ENCODE measurements around the gene LSAMP. TPM values are rescaled to one million over a fixed set of nuclear protein-coding genes. Genes with fewer than 3 reads are reported as not detected.

The LSAMP gene
- total RNA-seq, 1 donor from 2014 or later = 64.9 TPM

- TF ChIP-seq, protein P1, sequence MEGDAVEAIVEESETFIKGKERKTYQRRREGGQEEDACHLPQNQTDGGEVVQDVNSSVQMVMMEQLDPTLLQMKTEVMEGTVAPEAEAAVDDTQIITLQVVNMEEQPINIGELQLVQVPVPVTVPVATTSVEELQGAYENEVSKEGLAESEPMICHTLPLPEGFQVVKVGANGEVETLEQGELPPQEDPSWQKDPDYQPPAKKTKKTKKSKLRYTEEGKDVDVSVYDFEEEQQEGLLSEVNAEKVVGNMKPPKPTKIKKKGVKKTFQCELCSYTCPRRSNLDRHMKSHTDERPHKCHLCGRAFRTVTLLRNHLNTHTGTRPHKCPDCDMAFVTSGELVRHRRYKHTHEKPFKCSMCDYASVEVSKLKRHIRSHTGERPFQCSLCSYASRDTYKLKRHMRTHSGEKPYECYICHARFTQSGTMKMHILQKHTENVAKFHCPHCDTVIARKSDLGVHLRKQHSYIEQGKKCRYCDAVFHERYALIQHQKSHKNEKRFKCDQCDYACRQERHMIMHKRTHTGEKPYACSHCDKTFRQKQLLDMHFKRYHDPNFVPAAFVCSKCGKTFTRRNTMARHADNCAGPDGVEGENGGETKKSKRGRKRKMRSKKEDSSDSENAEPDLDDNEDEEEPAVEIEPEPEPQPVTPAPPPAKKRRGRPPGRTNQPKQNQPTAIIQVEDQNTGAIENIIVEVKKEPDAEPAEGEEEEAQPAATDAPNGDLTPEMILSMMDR (conservative IDR thresholded peaks at IDR 0.05) = no peak
- no peak overlapping the region for H3K27ac Mint-ChIP-seq
- DNase-seq (ENCODE audit: extremely low spot score, unreplicated experiment) = no peak
- no peak overlapping the region for H3K4me3 Mint-ChIP-seq
- H3K9me3 Mint-ChIP-seq = peaks cover 8% of the 10 kb centered on the region
- no peaks in the 10 kb centered on the region for H3K36me3 Mint-ChIP-seq
- H3K27me3 Mint-ChIP-seq = no peaks in the 10 kb centered on the region
- peaks cover 18% of the 10 kb centered on the region for H3K4me1 Mint-ChIP-seq (ENCODE audit: unreplicated experiment)
Observed at GRCh38 chr3:115915061-115915460, 530.2 kb downstream of the LSAMP start.

- peaks cover 8% of the 10 kb centered on the region for H3K9me3 Mint-ChIP-seq
- H3K36me3 Mint-ChIP-seq = no peaks in the 10 kb centered on the region
- DNase-seq (ENCODE audit: extremely low spot score, unreplicated experiment) = no peak
- H3K27ac Mint-ChIP-seq = no peak overlapping the region
- no peak overlapping the region for H3K4me3 Mint-ChIP-seq
- TF ChIP-seq, protein P1 (conservative IDR thresholded peaks at IDR 0.05) = peak; percentile 74
- no peaks in the 10 kb centered on the region for H3K27me3 Mint-ChIP-seq
- H3K4me1 Mint-ChIP-seq (ENCODE audit: unreplicated experiment) = peaks cover 18% of the 10 kb centered on the region
Observed at GRCh38 chr3:115913069-115913686, 532.1 kb downstream of the LSAMP start.

DNA sequence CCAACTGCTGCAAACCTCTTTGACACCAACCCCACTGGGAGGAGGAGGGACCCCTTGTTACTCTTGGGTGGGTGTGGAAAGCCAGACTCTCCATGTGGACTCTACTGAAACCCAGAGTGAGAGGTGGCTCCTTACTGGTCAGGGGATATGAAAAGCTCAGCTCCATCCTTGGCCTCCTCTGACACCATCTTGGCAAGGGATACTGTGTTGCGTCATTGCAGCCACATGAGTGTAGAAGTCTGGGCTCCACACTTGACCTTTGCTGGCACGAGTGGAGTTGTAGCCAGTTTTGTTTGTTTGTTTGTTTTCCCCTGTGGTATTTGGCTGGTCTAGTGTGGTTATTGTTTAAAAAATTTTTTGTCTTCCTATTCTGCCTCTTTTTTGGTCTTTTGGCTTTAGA lies 532.9 kb downstream of the LSAMP start:
- Mint-ChIP-seq H3K36me3 (no peaks in the 10 kb centered on the region), H3K4me1 (ENCODE audit: unreplicated experiment) (peaks cover 16% of the 10 kb centered on the region), H3K27me3 (no peaks in the 10 kb centered on the region), H3K27ac (no peak overlapping the region), H3K9me3 (peaks cover 8% of the 10 kb centered on the region), H3K4me3 (no peak overlapping the region)
- DNase-seq (ENCODE audit: extremely low spot score, unreplicated experiment) = no peak
- TF ChIP-seq, protein P1 (conservative IDR thresholded peaks at IDR 0.05) = no peak

GRCh38 chr3:115905871-115906270 lies 539.4 kb downstream of the LSAMP start:
- no peaks in the 10 kb centered on the region for H3K27me3 Mint-ChIP-seq
- H3K4me3 Mint-ChIP-seq = no peak overlapping the region
- H3K27ac Mint-ChIP-seq = no peak overlapping the region
- no peak for DNase-seq (ENCODE audit: extremely low spot score, unreplicated experiment)
- peaks cover 4% of the 10 kb centered on the region for H3K36me3 Mint-ChIP-seq
- no peaks in the 10 kb centered on the region for H3K9me3 Mint-ChIP-seq
- TF ChIP-seq, protein P1 (conservative IDR thresholded peaks at IDR 0.05) = no peak
- no peaks in the 10 kb centered on the region for H3K4me1 Mint-ChIP-seq (ENCODE audit: unreplicated experiment)

- Mint-ChIP-seq H3K36me3 (peaks cover 4% of the 10 kb centered on the region), H3K4me3 (no peak overlapping the region), H3K9me3 (no peaks in the 10 kb centered on the region), H3K27me3 (no peaks in the 10 kb centered on the region), H3K27ac (no peak overlapping the region), H3K4me1 (ENCODE audit: unreplicated experiment) (no peaks in the 10 kb centered on the region)
- DNase-seq (ENCODE audit: extremely low spot score, unreplicated experiment) = no peak
- TF ChIP-seq, protein P1 (conservative IDR thresholded peaks at IDR 0.05) = no peak
Observed at GRCh38 chr3:115903843-115904242, 541.4 kb downstream of the LSAMP start.

Measured in type B pancreatic cell (in vitro differentiated cells).